Right renal pelvis (tissue), 4 donors: ENCODE results near the gene CAPN9. TPM values are rescaled to one million over a fixed set of nuclear protein-coding genes. Genes with fewer than 3 reads are reported as not detected.

Experiments
- DNase-seq, 4 donors: peaks; one replicate each; pipeline ENCODE4 v3.0.0-alpha.2; 2013; ENCODE audit warnings: low read depth in 4 of 4, low spot score in 3 of 4, missing footprints in 1 of 4
- polyA plus RNA-seq, 4 donors: library from polyadenylated mRNA; unstranded; fragments of 120-200 nt; gene quantifications; one replicate each; pipeline ENCODE4 v1.2.1, GENCODE V29; 2013; ENCODE audit not compliant: insufficient read length in 4 of 4

Gene CAPN9
- polyA plus RNA-seq, 4 donors: 0.35 to 2.5 (median 0.92) TPM

DNA sequence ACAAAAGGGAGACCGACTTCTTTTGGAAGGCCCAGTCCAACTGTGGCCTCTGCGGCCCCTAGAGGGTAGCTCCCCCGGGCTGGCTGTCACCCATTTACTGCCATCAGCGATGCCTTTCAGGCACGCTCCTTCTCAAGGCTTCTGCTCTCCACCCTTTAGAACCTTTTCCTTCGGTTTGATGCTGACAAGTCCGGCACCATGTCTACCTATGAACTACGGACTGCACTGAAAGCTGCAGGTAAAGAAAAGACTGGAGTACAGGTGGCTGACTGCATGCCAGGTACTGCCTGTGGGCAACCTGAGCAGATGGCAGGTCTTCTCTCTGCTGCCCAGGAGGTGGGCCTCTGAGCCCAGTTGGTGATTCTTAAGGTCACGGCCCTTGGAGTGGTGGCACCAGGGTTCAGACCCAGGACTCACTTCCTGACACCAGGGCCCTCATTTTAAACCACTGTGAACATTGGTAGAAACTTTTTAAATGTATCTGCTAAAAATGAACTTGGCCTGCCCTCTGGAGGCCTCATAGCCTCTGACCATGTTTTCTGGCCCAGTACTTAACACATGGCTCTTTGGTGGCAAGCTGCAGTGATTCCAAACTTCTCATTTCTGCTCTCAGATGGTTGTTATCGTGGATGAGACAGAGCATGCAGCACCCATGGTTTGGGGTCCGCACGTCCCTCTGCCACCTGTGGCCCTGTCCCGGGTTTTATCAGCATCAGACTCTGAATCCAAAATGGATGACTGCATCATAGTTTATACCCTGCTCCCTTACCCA lies 45.7 kb downstream of the CAPN9 start:
- no peak for DNase-seq

DNA sequence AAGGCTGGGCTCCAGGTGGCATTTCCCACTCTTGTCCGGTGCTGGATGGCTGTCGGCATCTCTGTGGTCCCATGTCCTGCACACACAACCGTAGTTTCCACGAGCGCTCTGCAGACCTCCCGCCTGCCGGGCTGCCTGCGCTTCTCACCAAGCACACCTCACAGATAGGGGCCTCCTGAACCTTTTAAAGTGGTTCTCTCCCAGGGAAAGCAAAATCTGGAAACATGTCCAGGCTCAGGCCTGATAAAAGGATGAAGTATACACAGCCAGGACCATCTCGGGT lies 46.2 kb downstream of the CAPN9 start:
- DNase-seq: no peak

DNA sequence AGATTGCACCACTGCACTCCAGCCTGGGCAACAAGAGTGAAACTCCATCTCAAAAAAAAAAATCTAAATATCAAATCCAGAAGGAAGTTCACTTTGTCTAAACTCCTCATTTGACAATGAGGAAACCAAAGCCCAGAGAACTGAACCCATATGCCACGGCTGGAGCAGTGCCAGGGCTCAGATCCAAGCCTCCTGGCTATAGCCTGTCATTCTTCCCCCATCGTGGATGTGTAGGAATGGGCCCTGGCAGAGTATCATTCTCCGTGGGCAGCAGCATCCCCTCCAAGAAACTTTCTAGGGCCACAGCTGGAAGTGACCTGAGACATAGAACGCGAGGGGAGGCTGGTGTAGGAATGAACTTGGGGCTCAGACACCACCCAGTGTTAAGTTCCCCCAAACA lies 47.2 kb downstream of the CAPN9 start:
- no peak for DNase-seq

DNA sequence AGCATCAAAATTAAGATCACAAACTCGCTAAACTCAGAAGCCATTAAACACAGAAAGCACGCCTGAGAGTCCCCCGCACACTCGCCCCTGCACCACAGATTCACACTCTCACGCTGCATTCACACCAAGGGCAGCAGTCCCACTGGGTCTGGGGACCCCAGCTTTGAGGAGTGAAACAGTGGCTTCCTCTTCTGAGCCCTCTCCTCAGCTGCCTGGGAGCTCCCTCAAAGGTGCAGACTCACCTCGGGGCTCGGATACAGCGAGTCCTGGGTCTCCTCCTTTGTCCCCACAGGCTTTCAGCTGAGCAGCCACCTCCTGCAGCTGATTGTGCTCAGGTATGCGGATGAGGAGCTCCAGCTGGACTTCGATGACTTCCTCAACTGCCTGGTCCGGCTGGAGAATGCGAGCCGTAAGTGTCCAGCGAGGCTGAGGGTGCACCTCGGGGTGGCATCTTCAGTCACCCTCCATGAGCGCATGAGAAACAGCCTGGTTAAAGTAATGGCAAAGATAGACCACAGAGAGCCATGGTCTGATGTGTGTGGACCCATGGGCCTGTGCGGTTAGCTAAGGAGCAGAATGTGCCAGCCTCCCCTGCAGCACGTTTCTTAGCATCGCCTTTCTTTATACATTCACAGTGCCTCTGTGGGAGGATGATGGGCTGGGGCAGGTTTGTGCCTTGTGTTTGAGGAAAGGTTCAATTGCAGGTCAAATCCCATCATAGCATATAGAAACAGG lies 47.9 kb downstream of the CAPN9 start:
- DNase-seq: no peak

DNA sequence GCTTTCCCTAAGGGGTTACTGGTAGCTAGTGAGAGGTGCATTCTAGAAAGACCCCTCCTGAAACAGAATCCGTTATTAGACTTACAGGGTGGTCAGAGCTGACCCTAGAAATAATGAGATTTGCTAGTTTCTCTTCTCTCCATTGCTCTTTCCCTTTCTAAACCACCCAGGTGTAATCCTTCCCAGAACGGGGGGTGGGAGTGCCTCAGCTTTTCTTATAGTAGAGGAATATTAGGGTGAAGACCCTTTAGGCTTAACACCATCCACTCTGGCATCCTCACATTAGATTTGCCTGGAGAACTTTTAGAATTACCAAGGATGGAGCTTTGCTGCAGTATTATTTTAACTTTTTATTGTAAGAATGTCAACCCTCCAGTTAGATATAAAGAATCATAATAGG lies 49.4 kb downstream of the CAPN9 start:
- no peak for DNase-seq

DNA sequence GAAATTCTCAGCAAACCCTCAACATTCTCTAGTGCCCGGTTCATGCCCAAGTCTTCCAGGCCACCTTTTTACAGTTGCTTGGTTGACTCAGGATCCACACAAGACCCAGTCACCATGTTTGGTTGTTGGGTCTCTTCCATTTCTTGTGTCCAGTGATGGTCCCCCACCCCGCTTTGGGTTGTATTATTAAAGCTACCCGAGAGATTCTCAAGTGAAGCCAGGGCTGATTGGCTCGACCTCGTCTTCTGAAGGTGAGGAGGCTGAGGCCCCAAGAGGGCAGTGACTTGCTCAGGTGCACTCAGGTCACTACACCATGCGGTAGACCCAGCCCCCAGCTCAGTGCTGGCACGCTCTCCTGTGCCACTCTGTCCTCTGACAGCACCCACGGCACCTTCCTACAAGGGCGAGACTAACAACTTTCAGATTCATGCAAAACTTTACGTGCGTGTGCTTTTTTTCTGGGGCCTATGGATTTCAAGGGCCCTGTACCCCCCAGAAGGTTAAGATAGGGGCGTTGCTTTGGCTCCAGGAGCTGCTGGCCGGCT lies 50.3 kb downstream of the CAPN9 start:
- no peak for DNase-seq

DNA sequence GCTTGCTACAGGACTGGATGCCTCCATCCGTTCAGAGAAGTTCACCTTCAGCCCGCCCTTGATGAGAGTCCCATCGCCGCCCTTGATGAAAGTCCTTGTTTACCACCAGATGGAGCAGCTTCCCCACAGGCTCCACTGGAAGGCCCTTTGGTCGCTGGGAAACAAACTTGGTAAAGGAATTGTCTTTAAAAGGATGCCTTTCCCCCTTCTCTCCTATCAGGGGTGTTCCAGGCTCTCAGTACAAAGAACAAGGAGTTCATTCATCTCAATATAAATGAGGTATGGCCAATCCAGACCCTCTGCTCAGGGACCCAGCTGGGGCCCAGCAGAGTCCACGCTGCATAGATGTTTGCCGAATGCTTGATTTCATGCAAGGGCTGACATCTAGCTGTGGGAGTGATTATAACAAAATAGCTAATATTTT lies 50.8 kb downstream of the CAPN9 start:
- DNase-seq: peak; percentile 41 to 56 (median 52)

DNA sequence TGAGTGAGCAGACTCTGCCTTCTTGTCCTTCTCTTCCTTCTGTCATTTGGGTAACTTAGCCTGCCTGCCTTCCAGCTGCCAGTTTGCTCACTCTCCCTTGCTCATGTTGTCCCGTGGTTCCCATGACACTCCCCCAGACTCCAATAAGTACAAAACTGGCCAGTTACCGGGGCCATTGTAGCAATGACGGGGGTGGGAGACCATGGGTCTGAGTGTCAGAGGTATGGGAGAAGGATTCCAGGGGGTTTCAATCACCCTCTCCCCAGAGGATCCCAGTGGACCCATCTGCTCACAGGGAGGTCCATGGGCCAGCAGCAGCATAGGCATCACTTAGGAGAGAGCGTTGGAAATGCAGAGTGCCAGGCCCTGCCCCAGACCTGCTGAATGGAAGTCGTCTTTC lies 51.3 kb downstream of the CAPN9 start:
- no peak for DNase-seq

DNA sequence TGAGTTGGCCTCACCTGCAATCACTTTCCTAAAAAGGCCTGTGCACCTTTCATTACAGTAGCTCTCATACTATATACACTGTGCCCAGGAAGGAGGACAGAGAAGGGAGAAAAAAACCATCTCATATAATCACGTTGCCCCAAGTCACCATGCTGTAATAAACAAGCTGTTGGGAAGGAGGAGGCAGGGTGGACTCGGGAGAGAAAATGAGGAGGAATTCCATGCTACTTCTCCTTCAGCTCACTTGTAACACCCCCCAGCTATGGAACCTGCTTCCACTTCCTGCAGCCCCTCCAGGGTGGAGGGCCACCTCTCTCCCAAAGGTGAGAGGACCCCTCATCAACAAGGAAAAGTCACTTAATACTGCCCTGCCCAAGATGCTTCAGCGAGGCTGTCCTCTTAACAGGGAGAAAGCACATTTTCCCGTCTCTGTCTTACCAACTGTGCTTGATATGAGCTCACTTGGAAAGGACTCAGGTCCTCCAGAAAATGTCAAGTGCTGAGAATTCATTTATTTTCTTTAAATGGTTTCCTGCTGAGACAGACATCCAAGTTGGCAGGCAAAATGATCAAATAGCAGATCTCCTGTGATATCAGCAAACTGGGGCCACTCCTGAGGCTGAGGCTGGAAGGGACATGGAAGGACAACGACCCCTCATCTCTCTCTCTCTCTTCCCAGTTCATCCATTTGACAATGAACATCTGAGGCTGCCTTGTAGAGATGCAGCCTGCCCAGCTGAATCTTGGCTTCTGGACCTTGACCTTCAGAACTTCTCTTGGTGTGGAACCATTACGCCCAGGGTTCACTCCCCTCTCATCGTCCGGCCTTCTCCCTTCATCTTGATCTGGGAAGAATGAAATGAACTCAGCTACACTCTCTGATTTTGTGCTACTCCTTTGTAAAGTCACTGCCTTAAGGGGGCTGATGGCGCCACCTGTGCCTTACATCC lies 54.0 kb downstream of the CAPN9 start:
- DNase-seq: no peak

DNA sequence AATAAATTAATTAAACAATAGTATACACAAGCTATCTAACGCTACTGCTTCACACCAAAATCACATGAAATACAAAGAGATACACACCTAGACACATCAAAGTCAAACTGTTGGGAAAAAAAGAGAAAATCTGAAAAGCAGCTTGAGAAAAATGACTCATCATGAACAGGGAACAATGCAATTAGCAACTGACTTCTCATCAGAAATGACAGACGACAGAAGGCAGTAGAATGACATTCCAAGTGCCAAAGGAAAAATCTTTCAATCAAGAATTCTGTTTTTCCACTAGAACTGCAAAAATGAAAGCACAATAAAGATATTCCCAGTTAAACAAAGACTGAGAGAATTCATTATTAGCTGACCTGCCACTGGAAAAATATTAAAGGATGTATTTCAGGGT lies 57.2 kb downstream of the CAPN9 start:
- no peak for DNase-seq

DNA sequence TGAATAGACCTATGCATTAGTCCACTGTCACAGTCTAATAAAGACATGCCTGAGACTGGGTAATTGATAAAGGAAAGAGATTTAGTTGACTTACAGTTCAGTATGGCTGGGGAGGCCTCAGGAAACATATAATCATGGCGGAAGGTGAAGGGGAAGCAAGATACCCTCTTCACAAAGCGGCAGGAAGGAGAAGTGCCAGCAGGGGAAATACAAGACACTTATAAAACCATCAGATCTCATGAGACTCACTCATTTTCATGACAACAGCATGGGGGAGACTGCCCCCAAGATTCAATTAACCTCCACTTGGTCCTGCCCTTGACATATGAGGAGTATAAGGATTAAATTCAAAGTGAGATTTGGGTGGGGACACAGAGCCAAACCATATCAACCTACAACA lies 59.4 kb downstream of the CAPN9 start:
- no peak for DNase-seq

DNA sequence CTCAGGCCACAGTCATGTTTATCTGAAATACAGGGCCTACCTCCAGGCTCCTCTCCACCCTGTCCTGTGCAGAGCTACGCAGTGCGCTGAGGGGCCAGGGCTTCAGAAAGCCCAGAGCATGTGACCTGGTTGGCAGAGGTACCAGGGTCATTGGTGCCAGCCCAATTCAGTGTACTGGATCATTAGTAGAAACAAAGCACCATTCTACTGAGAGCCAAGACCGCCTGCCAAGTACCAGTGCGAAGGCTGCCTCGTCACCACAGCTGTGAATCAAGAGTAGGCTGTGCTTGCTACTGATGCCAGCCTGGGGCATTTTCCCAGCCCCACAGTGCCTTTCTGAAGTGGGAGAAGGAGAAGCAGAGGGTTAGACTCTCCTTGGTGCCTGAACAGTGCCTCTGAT lies 59.8 kb downstream of the CAPN9 start:
- DNase-seq: no peak

DNA sequence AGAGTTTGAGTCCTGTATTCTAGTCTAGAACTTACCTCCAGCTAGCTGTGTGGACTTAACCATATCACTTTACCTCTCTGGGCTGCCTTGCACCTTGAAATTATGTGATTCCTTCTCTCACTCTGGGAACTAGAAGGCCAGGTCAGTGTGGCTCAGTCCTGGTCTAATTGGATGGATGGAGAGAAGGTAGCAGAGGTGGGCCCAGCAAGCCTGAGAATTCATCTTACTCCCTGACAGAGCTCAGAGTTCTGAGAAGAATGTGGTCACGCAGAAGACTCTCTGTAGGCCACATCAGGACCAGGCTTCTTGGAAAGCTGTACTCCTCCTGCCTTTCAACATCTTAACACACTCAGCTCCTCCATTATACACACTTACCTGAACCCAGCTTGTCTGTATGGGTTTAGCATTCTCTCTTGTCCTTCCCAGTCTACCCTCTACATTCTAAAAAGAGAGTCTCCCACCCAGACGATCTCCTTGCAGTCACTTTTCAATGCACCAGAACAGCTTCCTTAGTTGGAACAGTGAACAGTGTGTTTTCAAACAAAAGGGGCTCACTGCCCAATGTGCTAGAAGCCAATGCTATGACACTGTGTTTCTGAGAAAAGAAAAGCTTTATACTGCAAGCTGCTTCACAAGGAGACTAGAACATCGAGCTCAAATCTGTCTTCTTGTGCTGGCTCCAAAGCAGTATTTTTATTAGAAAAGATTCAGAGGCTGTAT lies 60.5 kb downstream of the CAPN9 start:
- no peak for DNase-seq

DNA sequence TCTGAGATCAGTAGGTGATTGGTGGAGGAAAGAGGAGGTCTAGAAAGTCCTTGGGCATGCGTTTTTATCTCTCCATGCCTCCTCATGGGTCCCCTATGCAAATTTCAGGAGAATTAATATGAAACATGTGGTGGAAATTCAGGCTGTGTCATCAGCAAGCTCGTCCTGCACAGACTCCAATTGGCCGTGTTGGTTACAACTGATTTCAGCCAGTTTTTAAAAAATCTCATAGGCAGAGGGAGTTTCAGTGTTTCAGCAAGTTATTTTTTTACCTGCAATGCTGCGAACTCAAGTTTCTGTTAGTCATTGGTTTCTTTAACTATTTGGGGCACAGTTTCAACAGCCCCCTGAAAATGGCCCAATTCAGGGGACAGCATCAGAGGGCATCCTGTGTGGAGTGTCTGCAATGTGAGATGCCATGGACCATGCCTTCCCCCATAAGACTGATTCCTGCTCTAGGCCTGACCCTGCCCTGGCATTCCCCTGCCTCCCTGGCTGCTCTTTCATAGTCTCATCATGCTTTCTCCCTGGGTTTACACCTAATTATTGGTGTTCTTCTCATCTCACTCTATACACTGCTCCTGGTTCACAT lies 61.2 kb downstream of the CAPN9 start:
- no peak for DNase-seq

DNA sequence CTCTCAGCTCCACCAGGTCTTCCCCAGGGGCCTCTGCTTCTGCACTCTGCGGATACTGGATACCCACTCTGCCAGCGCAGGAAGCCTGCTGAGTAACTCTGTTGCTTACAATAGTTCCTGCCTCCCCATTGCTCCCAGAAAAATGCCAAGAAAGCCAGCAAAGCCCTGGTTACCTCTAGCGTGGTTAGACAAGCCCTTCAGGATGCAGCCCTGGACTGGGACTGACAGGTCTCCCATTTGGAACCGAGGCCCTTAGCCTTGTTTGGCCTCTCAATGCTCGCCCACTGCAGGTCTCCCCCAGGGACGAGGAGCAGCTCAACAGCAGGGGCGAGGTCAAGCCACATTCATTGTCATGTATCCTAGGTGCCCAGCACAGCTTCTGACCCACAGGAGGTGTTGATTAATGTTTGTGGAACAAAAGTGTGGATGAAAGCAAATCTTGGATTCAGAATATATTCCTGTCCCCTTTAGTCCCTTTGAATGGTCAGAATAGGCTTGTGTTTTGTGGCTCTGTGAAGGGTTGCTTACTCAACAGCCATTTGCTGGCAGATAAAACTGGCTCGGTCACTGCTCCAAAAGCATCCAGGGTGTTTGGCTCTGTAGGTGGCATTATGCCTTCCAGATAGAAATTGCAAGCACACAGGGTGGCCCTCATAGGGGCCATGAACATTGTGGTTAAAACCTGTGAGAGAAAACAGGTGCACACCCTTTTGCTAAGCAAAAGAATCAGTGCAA lies 62.2 kb downstream of the CAPN9 start:
- DNase-seq: no peak

DNA sequence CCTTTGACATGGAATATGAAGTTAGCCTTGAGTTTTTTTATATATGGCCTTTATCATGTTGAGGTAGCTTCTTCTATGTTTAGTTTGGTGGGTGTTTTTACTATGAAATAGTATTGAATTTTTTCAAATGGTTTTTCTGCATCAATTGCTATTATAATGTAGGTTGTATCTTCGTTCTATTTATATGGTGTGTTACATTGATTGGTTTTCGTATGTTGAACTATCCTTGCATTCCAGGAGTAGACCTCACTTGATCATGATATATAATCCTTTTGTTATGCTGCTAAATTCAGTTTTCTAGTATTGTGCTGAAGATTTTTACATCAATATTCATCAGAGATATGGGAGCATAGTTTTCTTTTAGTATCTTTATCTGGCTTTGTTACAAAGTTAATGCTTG lies 65.4 kb downstream of the CAPN9 start:
- DNase-seq: no peak

DNA sequence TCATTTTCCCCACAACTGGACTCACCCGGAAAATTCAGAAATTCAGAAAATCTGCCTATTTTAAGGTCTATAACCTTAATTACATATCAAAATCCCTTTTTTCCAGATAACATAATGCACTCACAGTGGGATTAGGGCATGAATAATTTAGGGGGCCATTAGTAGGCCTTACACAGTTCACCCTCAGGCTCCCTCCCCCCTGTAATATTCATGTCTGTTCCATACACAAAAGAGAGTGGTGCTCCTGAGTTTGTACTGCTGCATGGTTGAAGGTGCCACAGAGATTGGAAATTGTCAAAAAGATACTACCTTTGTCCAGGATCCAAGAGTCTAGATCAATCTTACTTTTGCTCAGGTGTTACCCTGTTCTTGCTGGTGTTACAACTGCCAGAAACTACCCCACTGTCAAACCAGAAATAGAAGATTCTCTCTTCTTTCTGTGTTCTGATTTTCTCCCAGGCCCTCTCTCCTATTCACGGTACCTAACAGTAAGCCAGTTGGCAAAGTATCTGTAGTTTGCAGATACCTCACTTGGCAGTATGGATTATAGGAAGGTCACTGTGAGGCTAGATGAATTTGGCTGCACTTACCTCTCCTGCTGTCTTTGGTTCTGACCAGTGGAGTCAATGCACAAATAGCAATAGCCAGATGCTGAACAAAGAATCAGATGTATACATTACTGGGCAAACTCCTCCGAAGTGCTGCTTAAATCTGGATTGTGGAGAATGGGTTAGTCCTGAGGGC lies 67.9 kb downstream of the CAPN9 start:
- no peak for DNase-seq

DNA sequence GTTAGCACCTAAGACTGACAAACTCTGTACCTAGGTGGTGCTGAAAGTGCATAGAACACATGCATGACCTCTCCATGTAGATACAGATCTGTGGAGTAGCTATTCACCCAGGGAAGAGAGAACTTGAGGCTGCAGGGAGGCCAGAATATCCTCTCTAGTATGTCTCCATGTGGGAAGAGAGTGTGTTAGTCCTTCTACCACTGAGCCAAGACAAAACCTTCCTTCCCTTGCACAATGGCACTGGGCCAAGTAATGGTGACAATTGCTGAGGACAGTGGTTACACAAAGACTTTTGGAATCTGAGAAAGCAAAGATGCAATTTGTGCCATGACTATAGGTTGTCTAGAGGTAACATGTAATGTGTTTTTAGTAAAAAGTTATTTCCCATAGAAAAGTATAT lies 68.8 kb downstream of the CAPN9 start:
- DNase-seq: no peak

DNA sequence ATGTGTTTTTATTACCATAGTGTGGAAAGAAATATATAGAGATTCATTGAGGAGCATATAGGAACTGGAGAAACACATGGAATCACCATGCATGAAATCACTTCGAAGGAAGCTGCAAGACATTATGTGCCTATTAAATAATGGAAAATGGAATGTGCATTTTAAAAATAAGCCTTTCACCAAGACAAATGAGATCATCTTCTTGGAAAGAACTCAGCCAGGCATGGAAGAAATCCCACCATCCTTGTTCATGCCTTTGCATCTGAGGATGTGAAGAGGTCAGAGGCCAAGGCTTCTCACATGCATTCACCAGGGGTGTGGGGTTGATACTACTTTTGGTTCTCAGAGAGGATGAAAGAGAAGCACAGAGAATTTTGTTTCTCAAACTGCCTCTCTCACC lies 71.2 kb downstream of the CAPN9 start:
- no peak for DNase-seq
